ENCODE results near the gene CD38. TPM values are rescaled to one million over a fixed set of nuclear protein-coding genes. Genes with fewer than 3 reads are reported as not detected.
"Not testable (repeated sequence)": the region's sequence is repeated elsewhere in the genome, so short reads cannot be mapped to it uniquely, and the experiment has no call there.

The CD38 gene
- total RNA-seq, 1 experiment from 2014 or later = not detected

- intact Hi-C loops (cut with micrococcal nuclease) = no loop called here
- Mint-ChIP-seq H3K27me3 (ENCODE audit: insufficient read depth, unreplicated experiment) (peaks cover 54% of the 10 kb centered on the region), H3K9me3 (ENCODE audit: unreplicated experiment) (no peaks in the 10 kb centered on the region), H3K36me3 (ENCODE audit: insufficient read depth, unreplicated experiment) (no peaks in the 10 kb centered on the region), H3K4me1 (ENCODE audit: insufficient read depth, unreplicated experiment) (no peaks in the 10 kb centered on the region), H3K4me3 (ENCODE audit: unreplicated experiment) (no peak overlapping the region), H3K27ac (ENCODE audit: low read depth, unreplicated experiment) (no peak overlapping the region)
- TF ChIP-seq CTCF (IDR thresholded peaks at IDR 0.05; ENCODE audit: unreplicated experiment) = no peak
- POLR2A ChIA-PET = no interaction called here
- CTCF ChIA-PET = interaction anchor here (0.9 to 2.2 kb wide), 2 partner anchors 9 to 11 kb away, joined by 3 to 7 read pairs; no protein-coding TSS in a partner anchor
- no peak for DNase-seq (ENCODE audit: unreplicated experiment)
- no TSS peak for BruUV-seq (replicated peaks)
Measured at GRCh38 chr4:15794905-15795304, 16.8 kb downstream of the CD38 start.

- peaks cover 8% of the 10 kb centered on the region for H3K9me3 Mint-ChIP-seq (ENCODE audit: unreplicated experiment)
- BruUV-seq (replicated peaks) = no TSS peak
- TF ChIP-seq CTCF (IDR thresholded peaks at IDR 0.05; ENCODE audit: unreplicated experiment) = no peak
- H3K4me3 Mint-ChIP-seq (ENCODE audit: unreplicated experiment) = no peak overlapping the region
- H3K36me3 Mint-ChIP-seq (ENCODE audit: insufficient read depth, unreplicated experiment) = no peaks in the 10 kb centered on the region
- CTCF ChIA-PET = no interaction called here
- intact Hi-C loops (cut with micrococcal nuclease) = no loop called here
- no peak for DNase-seq (ENCODE audit: unreplicated experiment)
- POLR2A ChIA-PET = interaction anchor here (0.7 kb wide), 1 partner anchor 53 kb away, joined by 3 read pairs; no protein-coding TSS in a partner anchor
- peaks cover 78% of the 10 kb centered on the region for H3K27me3 Mint-ChIP-seq (ENCODE audit: insufficient read depth, unreplicated experiment)
- H3K27ac Mint-ChIP-seq (ENCODE audit: low read depth, unreplicated experiment) = no peak overlapping the region
- no peaks in the 10 kb centered on the region for H3K4me1 Mint-ChIP-seq (ENCODE audit: insufficient read depth, unreplicated experiment)
Measured at GRCh38 chr4:15797320-15797719, 19.2 kb downstream of the CD38 start.

- no peak for DNase-seq (ENCODE audit: unreplicated experiment)
- ChIA-PET POLR2A (interaction anchor here (0.8 kb wide), 1 partner anchor 157 kb away, joined by 3 read pairs; no protein-coding TSS in a partner anchor), CTCF (no interaction called here)
- TF ChIP-seq CTCF (IDR thresholded peaks at IDR 0.05; ENCODE audit: unreplicated experiment) = no peak
- H3K4me1 Mint-ChIP-seq (ENCODE audit: insufficient read depth, unreplicated experiment) = no peaks in the 10 kb centered on the region
- no TSS peak for BruUV-seq (replicated peaks)
- H3K27me3 Mint-ChIP-seq (ENCODE audit: insufficient read depth, unreplicated experiment) = peaks cover 63% of the 10 kb centered on the region
- peaks cover 8% of the 10 kb centered on the region for H3K9me3 Mint-ChIP-seq (ENCODE audit: unreplicated experiment)
- no peak overlapping the region for H3K4me3 Mint-ChIP-seq (ENCODE audit: unreplicated experiment)
- intact Hi-C loops (cut with micrococcal nuclease) = no loop called here
- H3K27ac Mint-ChIP-seq (ENCODE audit: low read depth, unreplicated experiment) = no peak overlapping the region
- H3K36me3 Mint-ChIP-seq (ENCODE audit: insufficient read depth, unreplicated experiment) = no peaks in the 10 kb centered on the region
Measured at GRCh38 chr4:15799141-15799540, 21.0 kb downstream of the CD38 start.

GRCh38 chr4:15799701-15800100 is 21.6 kb downstream of the CD38 start:
- intact Hi-C loops (cut with micrococcal nuclease) = no loop called here

GRCh38 chr4:15802497-15802896 is 24.4 kb downstream of the CD38 start:
- H3K27ac Mint-ChIP-seq (ENCODE audit: low read depth, unreplicated experiment); intact Hi-C loops (cut with micrococcal nuclease); H3K36me3 Mint-ChIP-seq (ENCODE audit: insufficient read depth, unreplicated experiment); H3K9me3 Mint-ChIP-seq (ENCODE audit: unreplicated experiment); H3K4me1 Mint-ChIP-seq (ENCODE audit: insufficient read depth, unreplicated experiment); H3K4me3 Mint-ChIP-seq (ENCODE audit: unreplicated experiment); BruUV-seq (replicated peaks); DNase-seq (ENCODE audit: unreplicated experiment); POLR2A ChIA-PET: not testable (repeated sequence)
- peaks cover 63% of the 10 kb centered on the region for H3K27me3 Mint-ChIP-seq (ENCODE audit: insufficient read depth, unreplicated experiment)
- CTCF ChIA-PET = interaction anchor here (0.7 to 8.9 kb wide), 3 partner anchors 69 to 201 kb away, joined by 3 to 148 read pairs (median 112); no protein-coding TSS in a partner anchor

More at GRCh38 chr4:15799701-15800100, 21.6 kb downstream of the CD38 start:
- no peak overlapping the region for H3K27ac Mint-ChIP-seq (ENCODE audit: low read depth, unreplicated experiment)
- no peak for TF ChIP-seq CTCF (IDR thresholded peaks at IDR 0.05; ENCODE audit: unreplicated experiment)
- H3K36me3 Mint-ChIP-seq (ENCODE audit: insufficient read depth, unreplicated experiment) = no peaks in the 10 kb centered on the region
- no peak overlapping the region for H3K4me3 Mint-ChIP-seq (ENCODE audit: unreplicated experiment)
- CTCF ChIA-PET = interaction anchor here (0.9 kb wide), 1 partner anchor 156 kb away, joined by 5 read pairs; no protein-coding TSS in a partner anchor
- POLR2A ChIA-PET = interaction anchor here (0.8 kb wide), 1 partner anchor 157 kb away, joined by 3 read pairs; no protein-coding TSS in a partner anchor
- no peaks in the 10 kb centered on the region for H3K4me1 Mint-ChIP-seq (ENCODE audit: insufficient read depth, unreplicated experiment)
- peaks cover 8% of the 10 kb centered on the region for H3K9me3 Mint-ChIP-seq (ENCODE audit: unreplicated experiment)
- no TSS peak for BruUV-seq (replicated peaks)
- no peak for DNase-seq (ENCODE audit: unreplicated experiment)
- peaks cover 60% of the 10 kb centered on the region for H3K27me3 Mint-ChIP-seq (ENCODE audit: insufficient read depth, unreplicated experiment)

Data from MCF 10A (cell line).